ELF-1 (cell line): ENCODE data around the gene MRPL37.
"Not testable (repeated sequence)": the region's sequence is repeated elsewhere in the genome, so short reads cannot be mapped to it uniquely, and the experiment has no call there.

ENCODE experiments used
- DNase-seq: peaks from one replicate; pipeline ENCODE4 v3.0.0-alpha.2; 2016; ENCODE audit warnings: low read depth, low spot score

Gene MRPL37

GRCh38 chr1:54199765-54200518 is at the start of gene MRPL37, which contains the start of gene CYB5RL:
Gene MRPL37 (plus strand): TSS chr1:54200167. CDS start chr1:54200244, 77 bp downstream.
Gene CYB5RL (minus strand): TSS chr1:54200030. CDS start chr1:54195616, 4,414 bp downstream.
- peak; percentile 98 for DNase-seq

DNA sequence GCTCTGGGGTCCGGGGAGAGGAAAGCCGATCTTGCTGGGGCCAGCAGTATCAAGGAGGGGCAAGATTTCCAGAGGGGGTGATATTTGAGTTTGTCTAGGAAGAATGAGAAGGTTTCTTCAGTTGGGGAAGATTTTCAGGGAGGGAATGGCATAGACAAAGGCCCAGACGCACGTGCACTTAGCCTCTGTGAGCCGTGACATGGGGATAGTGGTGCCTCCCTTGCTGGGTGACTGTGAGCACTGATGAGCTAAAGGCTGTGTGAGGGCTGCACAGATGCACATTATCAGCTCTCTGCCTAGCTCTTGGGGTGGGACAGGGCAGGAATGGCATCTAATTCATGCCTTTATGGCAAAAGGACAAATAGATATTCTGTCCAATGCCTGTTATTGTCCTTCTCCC is 49.0 kb upstream of the MRPL37 start:
- no peak for DNase-seq

GRCh38 chr1:54152696-54153095 is 47.3 kb upstream of the MRPL37 start, which contains the start of gene CDCP2:
Gene CDCP2 (minus strand): TSS chr1:54153000. CDS start chr1:54152922, 78 bp downstream.
- DNase-seq, result no peak

- peak; percentile 79 for DNase-seq
Observed at GRCh38 chr1:54153535-54154439, 46.2 kb upstream of the MRPL37 start.

GRCh38 chr1:54156201-54156600 is 43.8 kb upstream of the MRPL37 start:
- DNase-seq, result no peak

DNA sequence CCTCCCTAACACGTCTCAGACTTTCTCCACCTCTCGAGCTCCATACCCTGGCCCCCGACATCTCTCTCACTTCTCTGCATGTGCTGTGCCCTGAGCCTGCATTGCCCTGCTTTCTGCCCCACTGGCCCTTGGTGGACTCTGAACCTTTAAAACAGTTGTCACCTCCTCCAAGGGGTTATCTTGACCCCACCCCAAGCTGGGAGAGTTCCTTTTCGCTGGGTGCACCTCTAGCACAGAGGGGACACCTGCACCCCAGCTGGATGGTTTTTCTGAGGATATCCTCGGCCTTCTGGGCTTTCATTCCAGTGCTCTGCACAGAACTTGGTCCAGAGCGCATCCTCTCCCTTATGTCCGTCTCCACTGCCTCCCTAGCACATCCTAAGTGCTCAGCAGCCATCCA is 43.0 kb upstream of the MRPL37 start:
- no peak for DNase-seq

DNA sequence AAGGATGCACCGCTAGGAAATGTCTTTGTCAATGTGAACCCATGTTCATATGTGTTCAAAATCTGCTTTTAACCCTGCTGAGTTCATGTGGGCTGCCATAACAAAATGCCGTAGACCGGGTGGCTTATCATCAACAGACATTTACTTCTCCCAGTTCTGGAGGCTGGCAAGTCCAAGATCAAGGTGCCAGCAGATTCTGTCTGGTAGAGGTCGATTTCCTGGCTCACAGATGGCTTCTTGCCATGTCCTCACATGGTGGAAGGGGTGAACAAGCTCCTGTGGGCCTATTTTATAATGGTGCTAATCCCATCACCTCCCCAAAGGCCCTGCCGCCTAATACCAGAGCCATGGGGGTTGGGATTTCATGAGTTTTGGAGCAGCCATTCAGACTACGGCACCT is 42.6 kb upstream of the MRPL37 start:
- no peak for DNase-seq

GRCh38 chr1:54158071-54158470 is 41.9 kb upstream of the MRPL37 start:
- no peak for DNase-seq

GRCh38 chr1:54159733-54160316 is 40.1 kb upstream of the MRPL37 start:
- no peak for DNase-seq

DNA sequence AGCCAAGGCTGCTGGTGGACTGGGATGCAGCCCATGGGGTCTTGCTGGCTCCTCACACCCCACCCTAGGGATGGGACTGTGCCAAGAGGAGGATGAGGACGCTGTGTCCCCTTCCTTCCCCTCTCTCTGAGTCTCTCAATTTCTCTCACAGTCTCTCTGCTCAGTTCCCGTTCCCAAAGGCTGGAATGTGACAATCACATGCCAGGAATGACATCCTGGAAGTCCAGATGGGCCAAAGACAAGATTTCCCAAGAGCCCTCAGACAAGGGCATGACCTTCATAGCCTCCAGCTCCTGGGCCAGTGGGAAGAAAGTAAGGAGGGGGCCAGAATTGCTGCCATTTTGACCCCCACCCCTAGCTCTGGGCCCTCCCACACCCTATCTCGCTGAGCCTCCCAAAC is 39.6 kb upstream of the MRPL37 start:
- no peak for DNase-seq

- DNase-seq, result no peak
Observed at GRCh38 chr1:54161495-54162168, 38.3 kb upstream of the MRPL37 start.

- DNase-seq, result peak; percentile 52
Observed at GRCh38 chr1:54163051-54163450, 36.9 kb upstream of the MRPL37 start.

- DNase-seq, result no peak
Observed at GRCh38 chr1:54163573-54163972, 36.4 kb upstream of the MRPL37 start.

DNA sequence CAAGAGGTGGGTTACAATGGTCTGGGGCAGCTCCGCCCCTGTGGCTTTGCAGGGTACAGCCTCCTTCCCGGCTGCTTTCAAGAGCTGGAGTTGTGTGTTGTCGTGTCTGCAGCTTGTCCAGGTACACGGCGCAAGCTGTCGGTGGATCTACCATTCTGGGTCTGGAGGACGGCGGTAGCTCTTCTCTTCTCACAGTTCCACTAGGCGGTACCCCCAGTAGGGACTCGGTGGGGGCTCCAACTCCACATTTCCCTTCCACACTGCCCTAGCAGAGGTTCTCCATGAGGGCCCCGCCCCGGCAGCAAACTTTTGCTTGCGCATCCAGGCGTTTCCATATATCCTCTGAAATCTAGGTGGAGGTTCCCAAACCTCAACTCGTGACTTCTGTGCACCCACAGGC is 34.8 kb upstream of the MRPL37 start:
- DNase-seq, result no peak

GRCh38 chr1:54166357-54166756 is 33.6 kb upstream of the MRPL37 start:
- not testable (repeated sequence) for DNase-seq

DNA sequence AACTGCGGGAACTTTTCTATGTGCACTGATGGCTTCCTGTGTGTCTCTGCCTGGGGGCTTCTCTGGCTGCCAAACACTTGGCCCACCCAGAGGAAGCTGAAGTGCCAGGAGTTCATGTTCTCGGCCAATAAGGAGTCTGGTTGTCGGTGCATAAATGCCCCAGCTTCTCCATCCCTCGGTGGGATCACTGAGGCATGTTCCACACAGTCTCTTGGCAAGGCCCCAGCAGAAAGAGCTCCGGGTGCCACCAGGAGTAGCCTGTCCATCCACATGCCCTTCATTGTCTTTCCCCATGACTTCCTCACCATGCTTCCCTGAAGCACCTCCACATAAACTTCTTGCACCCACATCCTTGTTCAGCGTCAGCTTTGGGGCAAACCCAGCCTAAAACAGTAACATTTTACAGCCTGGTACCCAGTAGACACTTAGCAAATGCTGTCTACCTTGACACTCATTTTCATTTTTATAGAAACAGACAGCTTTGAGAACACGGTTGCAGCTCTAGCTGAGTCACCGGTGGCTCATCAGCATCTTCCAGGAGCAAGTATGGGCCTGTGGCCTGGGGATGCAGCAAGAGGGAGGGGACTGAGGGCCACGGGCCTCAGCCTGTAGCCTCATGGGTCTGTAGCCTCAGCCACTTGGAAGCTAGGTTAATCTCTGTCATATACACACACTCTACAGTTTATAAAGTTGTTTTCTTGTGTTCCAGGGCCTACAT is 32.4 kb upstream of the MRPL37 start:
- no peak for DNase-seq

DNA sequence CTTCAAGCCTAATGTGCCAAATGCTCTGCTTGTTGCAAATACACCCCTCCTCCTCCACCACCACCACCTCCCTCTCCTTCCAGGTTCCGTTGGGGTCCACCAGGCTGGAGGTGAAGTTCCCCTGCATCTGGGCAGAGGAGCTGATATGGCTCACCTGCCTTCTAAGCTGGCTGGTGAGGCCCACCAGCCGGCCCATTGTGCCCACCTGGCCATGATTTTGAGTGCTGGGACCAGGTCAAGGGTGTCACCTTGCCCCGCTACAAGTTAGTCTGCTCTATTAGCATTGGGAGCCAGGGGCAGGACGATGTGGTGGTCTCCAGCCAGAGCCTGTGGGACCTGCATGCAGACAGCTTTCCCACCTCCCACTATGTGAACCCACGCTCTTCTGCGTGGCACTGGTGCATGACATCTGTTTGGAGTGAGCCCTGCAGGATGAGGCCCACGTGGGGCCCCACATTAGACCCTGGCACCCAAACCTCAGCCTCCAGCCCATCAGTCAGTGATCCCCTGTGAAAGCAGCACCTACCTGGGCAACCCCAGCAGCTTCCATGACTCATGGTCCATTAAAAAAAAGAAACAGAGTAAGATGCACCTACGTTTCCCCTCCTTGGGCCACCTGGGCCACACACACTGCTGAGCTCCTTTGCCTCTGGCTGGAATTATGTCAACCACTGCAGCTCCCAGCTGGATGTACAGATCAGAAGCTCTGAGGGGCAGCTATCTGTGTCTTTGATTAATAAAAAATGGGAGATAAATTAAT is 31.6 kb upstream of the MRPL37 start:
- DNase-seq, result no peak

DNA sequence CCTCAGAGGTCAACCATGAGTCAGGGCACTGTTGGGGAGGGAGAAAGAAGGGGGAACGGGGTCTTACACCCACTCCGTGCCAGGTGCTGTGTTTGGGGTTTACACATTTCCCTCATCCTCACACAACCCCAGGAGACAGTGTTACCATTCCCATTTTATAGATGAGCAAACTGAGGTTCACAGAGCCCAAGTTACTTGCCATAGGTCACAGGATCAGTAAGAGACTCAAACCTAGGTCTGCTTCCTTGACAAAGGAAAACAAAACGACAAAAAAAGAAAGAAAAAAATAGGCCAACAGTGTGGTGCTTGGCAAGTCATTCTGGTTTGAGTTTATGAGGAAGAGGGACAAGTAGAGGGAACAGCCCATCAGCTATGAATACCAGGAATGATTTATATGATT is 30.9 kb upstream of the MRPL37 start:
- no peak for DNase-seq

DNA sequence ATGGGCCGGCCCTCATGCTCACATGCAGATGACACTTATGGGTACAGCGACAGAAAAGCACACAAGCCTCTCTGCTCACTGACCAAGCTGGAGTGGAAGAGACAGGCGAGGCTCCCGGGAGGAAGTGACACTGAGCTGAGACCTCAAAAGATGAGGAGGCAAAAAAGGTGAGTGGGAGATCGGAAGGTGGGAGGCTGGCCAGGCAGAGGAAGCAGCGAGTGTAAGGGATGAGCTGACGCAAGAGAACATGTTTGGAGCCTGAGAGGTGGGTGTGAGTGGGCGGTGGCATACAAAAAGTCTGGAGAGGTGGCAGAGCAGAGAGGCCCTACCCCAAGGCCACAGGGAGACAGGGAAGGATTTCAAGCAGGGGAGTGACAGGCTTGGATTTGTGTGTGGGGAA is 29.0 kb upstream of the MRPL37 start:
- no peak for DNase-seq

- no peak for DNase-seq
Observed at GRCh38 chr1:54171606-54172005, 28.4 kb upstream of the MRPL37 start.
